ENCODE results near the gene CPXM2. TPM values are rescaled to one million over a fixed set of nuclear protein-coding genes. Genes with fewer than 3 reads are reported as not detected.

Gene CPXM2
- total and polyA plus RNA-seq, 10 of the 15 experiments (the other 5 are each of a cell fraction or from before 2014, with no cell fraction given): 0.08 to 1.1 (median 0.58) TPM

DNA sequence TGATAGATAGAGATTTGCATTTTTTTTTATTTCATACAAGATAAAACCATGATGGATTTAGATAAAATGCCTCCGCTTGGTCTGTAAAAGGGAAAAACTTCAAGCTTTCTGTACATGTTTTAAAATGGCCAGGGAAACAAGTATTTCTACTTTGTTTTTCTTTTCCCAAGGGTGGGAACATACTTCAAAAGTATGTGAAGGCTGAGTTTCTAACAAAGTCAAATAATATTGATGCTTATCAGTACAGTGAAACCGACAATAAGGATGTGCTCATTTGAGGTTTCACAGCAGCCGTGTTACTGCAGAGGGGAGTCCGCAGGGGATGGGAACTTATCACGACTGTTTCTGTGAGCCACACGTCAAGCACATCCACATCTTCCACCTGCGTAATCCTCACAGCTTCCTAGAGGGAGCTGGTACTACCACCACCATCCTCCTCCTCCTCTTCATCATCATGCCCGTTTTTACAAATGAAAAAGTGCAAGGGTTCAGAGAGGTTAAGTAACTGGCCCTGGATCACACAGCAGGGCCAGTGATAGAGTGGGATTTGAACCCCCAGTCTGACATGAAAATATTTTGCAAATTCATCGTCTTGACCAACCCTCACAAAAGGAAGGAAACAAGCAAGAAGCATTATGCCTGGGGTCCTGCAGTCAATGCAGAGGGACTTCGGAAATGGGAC lies 131.1 kb downstream of the CPXM2 start:
- no peak overlapping the region for H3K27ac ChIP-seq (ENCODE audit: control insufficient read depth, insufficient read depth)
- H3K36me3 ChIP-seq (ENCODE audit: control insufficient read depth in 2 of 2, insufficient read depth in 2 of 2, low read length in 1 of 2): no peaks in the 10 kb centered on the region
- H3K4me1 ChIP-seq (ENCODE audit: control insufficient read depth, insufficient read depth, low read length): no peaks in the 10 kb centered on the region
- H3K9me3 ChIP-seq (replicated peaks; ENCODE audit: control insufficient read depth, insufficient read depth, low read length): no peaks in the 10 kb centered on the region
- intact Hi-C loops (cut with micrococcal nuclease; ENCODE audit: unreplicated experiment) (no loop called here), in situ Hi-C loops (cut with MboI) (no loop called here)
- WGBS (ENCODE audit: insufficient coverage, insufficient replicate concordance, low lambda C conversion rate, missing lambda C conversion rate): 22% methylated on average over 10 of the region's 10 CpGs
- no peaks in the 10 kb centered on the region for H4K20me1 ChIP-seq (ENCODE audit: control insufficient read depth, insufficient read depth)
- H3K4me3 ChIP-seq: no peak overlapping the region
- TF ChIP-seq ESRRA (IDR thresholded peaks at IDR 0.05; ENCODE audit: low read length): no peak
- TF ChIP-seq HDGF (IDR thresholded peaks at IDR 0.05): no peak
- no peak for TF ChIP-seq CREB1 (IDR thresholded peaks at IDR 0.05; ENCODE audit: low read depth)
- TF ChIP-seq EED (IDR thresholded peaks at IDR 0.05; ENCODE audit: low read depth): no peak
- TF ChIP-seq MYB (IDR thresholded peaks at IDR 0.05; ENCODE audit: borderline replicate concordance, low read depth, low read length): no peak
- TF ChIP-seq NRF1 (conservative IDR thresholded peaks at IDR 0.05; ENCODE audit: low read depth, low read length): no peak
- TF ChIP-seq RCOR1 (conservative IDR thresholded peaks at IDR 0.05; ENCODE audit: low read depth, low read length): no peak
- TF ChIP-seq NFXL1 (IDR thresholded peaks at IDR 0.05; ENCODE audit: borderline replicate concordance): no peak
- TF ChIP-seq PML (IDR thresholded peaks at IDR 0.05; ENCODE audit: low read length): no peak
- no peak for TF ChIP-seq CBFB (IDR thresholded peaks at IDR 0.05; ENCODE audit: low read depth)
- TF ChIP-seq KAT2A (conservative IDR thresholded peaks at IDR 0.05; ENCODE audit: control insufficient read depth, low read depth, low read length): no peak
- TF ChIP-seq ZNF622 (IDR thresholded peaks at IDR 0.05): no peak
- no peak for TF ChIP-seq GATAD2B (conservative IDR thresholded peaks at IDR 0.05; ENCODE audit: low read depth)
- TF ChIP-seq CHD2 (IDR thresholded peaks at IDR 0.05; ENCODE audit: borderline replicate concordance, low read depth, low read length): no peak
- no peak for TF ChIP-seq MXI1 (IDR thresholded peaks at IDR 0.05; ENCODE audit: low read depth, low read length)
- TF ChIP-seq BACH1 (IDR thresholded peaks at IDR 0.05; ENCODE audit: borderline replicate concordance): no peak
- TF ChIP-seq BHLHE40 (IDR thresholded peaks at IDR 0.05; ENCODE audit: borderline replicate concordance in 1 of 2, low read depth in 2 of 2, low read length in 1 of 2): no peak
- TF ChIP-seq FOXK2 (IDR thresholded peaks at IDR 0.05): no peak
- TF ChIP-seq, protein P1, sequence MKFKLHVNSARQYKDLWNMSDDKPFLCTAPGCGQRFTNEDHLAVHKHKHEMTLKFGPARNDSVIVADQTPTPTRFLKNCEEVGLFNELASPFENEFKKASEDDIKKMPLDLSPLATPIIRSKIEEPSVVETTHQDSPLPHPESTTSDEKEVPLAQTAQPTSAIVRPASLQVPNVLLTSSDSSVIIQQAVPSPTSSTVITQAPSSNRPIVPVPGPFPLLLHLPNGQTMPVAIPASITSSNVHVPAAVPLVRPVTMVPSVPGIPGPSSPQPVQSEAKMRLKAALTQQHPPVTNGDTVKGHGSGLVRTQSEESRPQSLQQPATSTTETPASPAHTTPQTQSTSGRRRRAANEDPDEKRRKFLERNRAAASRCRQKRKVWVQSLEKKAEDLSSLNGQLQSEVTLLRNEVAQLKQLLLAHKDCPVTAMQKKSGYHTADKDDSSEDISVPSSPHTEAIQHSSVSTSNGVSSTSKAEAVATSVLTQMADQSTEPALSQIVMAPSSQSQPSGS (IDR thresholded peaks at IDR 0.05; ENCODE audit: low read length): no peak
- ATAC-seq: no peak
- ChIA-PET SMC1A (ENCODE audit: uncharacterized antibody, unreplicated experiment) (no interaction called here), RAD21 (ENCODE audit: unreplicated experiment) (no interaction called here), POLR2A (no interaction called here), CTCF (no interaction called here)
- DNase-seq (ENCODE audit: low read depth, low spot score): no peak
- H2AFZ ChIP-seq (ENCODE audit: control insufficient read depth, low read depth, low read length): no peak overlapping the region
- BruUV-seq (replicated peaks): no TSS peak
- no peak overlapping the region for H3K9ac ChIP-seq (ENCODE audit: control insufficient read depth, insufficient read depth, low read length)
- FAIRE-seq: no peak
- peaks cover 4 to 5% of the 10 kb centered on the region in 2 experiments; a peak in 3 of 4 replicates for H3K27me3 ChIP-seq (replicated peaks in 1 of 2; ENCODE audit: control insufficient read depth in 2 of 2, insufficient read depth in 2 of 2, low read length in 1 of 2)
- no peak overlapping the region for H3K4me2 ChIP-seq (ENCODE audit: control insufficient read depth, insufficient read depth)
- H3K79me2 ChIP-seq (ENCODE audit: control insufficient read depth, insufficient read depth, low read length): no peaks in the 10 kb centered on the region
